ENCODE measurements around the gene SDS. TPM values are rescaled to one million over a fixed set of nuclear protein-coding genes. Genes with fewer than 3 reads are reported as not detected.
"Not testable (repeated sequence)": the region's sequence is repeated elsewhere in the genome, so short reads cannot be mapped to it uniquely, and the experiment has no call there.

SDS gene
- total and polyA plus RNA-seq, 2 of the 13 experiments (the other 11 are each of a cell fraction or from before 2014, with no cell fraction given): not detected

GRCh38 chr12:113358381-113359132 lies 45.1 kb downstream of the SDS start, which contains the start of gene PLBD2 (continued):
- TF ChIP-seq ZNF160 (CRISPR knock-in tag; IDR thresholded peaks at IDR 0.05) (0 out of 2 replicates have a peak, but pooled peaks have one; percentile 21), SIX1 (CRISPR knock-in tag; IDR thresholded peaks at IDR 0.05; ENCODE audit: borderline replicate concordance) (no peak), ZBTB38 (CRISPR knock-in tag; IDR thresholded peaks at IDR 0.05) (no peak), MED8 (CRISPR knock-in tag; IDR thresholded peaks at IDR 0.05; ENCODE audit: insufficient replicate concordance) (no peak), HNRNPK (IDR thresholded peaks at IDR 0.05; ENCODE audit: low read depth, low read length, poor library complexity, severe bottlenecking) (no peak), TCF12 (IDR thresholded peaks at IDR 0.05) (no peak), TCF12 (CRISPR knock-in tag; IDR thresholded peaks at IDR 0.05) (0 out of 2 replicates have a peak, but pooled peaks have one; percentile 56), HNF4G (IDR thresholded peaks at IDR 0.05; ENCODE audit: borderline replicate concordance, low read depth, low read length) (no peak), HNF4G (CRISPR knock-in tag; IDR thresholded peaks at IDR 0.05; ENCODE audit: borderline replicate concordance, low read depth) (no peak), ZNF484 (CRISPR knock-in tag; IDR thresholded peaks at IDR 0.05; ENCODE audit: borderline replicate concordance, low read depth) (no peak), ZMAT5 (CRISPR knock-in tag; IDR thresholded peaks at IDR 0.05; ENCODE audit: borderline replicate concordance, low read depth) (no peak), ZNF333 (CRISPR knock-in tag; IDR thresholded peaks at IDR 0.05; ENCODE audit: borderline replicate concordance) (0 out of 2 replicates have a peak, but pooled peaks have one; percentile 61)
- TF ChIP-seq, protein P1, sequence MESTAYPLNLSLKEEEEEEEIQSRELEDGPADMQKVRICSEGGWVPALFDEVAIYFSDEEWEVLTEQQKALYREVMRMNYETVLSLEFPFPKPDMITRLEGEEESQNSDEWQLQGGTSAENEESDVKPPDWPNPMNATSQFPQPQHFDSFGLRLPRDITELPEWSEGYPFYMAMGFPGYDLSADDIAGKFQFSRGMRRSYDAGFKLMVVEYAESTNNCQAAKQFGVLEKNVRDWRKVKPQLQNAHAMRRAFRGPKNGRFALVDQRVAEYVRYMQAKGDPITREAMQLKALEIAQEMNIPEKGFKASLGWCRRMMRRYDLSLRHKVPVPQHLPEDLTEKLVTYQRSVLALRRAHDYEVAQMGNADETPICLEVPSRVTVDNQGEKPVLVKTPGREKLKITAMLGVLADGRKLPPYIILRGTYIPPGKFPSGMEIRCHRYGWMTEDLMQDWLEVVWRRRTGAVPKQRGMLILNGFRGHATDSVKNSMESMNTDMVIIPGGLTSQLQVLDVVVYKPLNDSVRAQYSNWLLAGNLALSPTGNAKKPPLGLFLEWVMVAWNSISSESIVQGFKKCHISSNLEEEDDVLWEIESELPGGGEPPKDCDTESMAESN (CRISPR knock-in tag; conservative IDR thresholded peaks at IDR 0.05): 0 out of 2 replicates have a peak, but pooled peaks have one; percentile 47

- in situ Hi-C loops (cut with HindIII; ENCODE audit: extremely low pct_ligation_motif_present, low pct_unique_long_range_greater_than_20kb): loop anchor here (10.0 kb wide), 1 partner anchor 159 kb away; no protein-coding TSS in a partner anchor
- H3K79me2 ChIP-seq (ENCODE audit: insufficient read depth, low read length); H4K20me1 ChIP-seq (ENCODE audit: insufficient read depth, low read length); DNase-seq (ENCODE audit: low spot score); intact Hi-C loops (cut with micrococcal nuclease; ENCODE audit: unreplicated experiment); H2AFZ ChIP-seq (ENCODE audit: low read length); BruUV-seq (replicated peaks); ATAC-seq; H3K27me3 ChIP-seq (ENCODE audit: control insufficient read depth in 1 of 2, insufficient read depth in 2 of 2, low read length in 2 of 2); H3K9me3 ChIP-seq (ENCODE audit: low read length); CTCF ChIA-PET (ENCODE audit: low intra/inter-chr PET ratio, low total read pairs); H3K4me2 ChIP-seq (ENCODE audit: low read depth, low read length); H3K36me3 ChIP-seq (replicated peaks in 1 of 2; ENCODE audit: control insufficient read depth in 1 of 2, insufficient read depth in 2 of 2, low read length in 2 of 2); H3K27ac ChIP-seq (ENCODE audit: extremely low read length, insufficient read depth, low read length); FAIRE-seq; POLR2A ChIA-PET; H3K9ac ChIP-seq (ENCODE audit: insufficient read depth, low read depth, low read length); H3K4me3 ChIP-seq (replicated peaks in 1 of 3; ENCODE audit: insufficient read depth in 1 of 3, low read depth in 2 of 3, low read length in 3 of 3): not testable (repeated sequence)
- peaks cover 29% of the 10 kb centered on the region for H3K4me1 ChIP-seq (ENCODE audit: insufficient read depth, low read length)
- 37% methylated on average over 7 of the region's 7 CpGs for WGBS (ENCODE audit: low lambda C conversion rate)
Measured at GRCh38 chr12:113354192-113354591, 49.5 kb downstream of the SDS start.
